Cardiac fibroblast (primary cell): Measurements from ENCODE around the gene CALHM1.
A peak's percentile ranks its signal among the peaks of the same experiment; 100 is the strongest.

Source experiments
- DNase-seq, 2 donors: peaks; one replicate each; pipeline versions ENCODE4 v3.0.0 to v3.0.0-alpha.2; 2010; ENCODE audit warnings: low read depth in 2 of 2
- H3K4me3 ChIP-seq, 2 donors: replicated peaks in 1 of 2; 1 replicate in 1 of 2; 2 replicates in 1 of 2; pipeline ENCODE4 v1.5.1; 2011; ENCODE audit warnings: low read depth in 2 of 2, low read length in 2 of 2, mild to moderate bottlenecking in 2 of 2, moderate library complexity in 1 of 2
- CTCF ChIP-seq: IDR thresholded peaks from one replicate; pipeline ENCODE4 v1.5.1; 2011; ENCODE audit warnings: low read depth, mild to moderate bottlenecking, low read length, inconsistent platforms

Gene CALHM1

GRCh38 chr10:103449208-103450144 lies 9.2 kb downstream of the CALHM1 start:
- DNase-seq = no peak
- peak overlapping the region in 1 of 2 donors; percentile 85 for H3K4me3 ChIP-seq
- TF ChIP-seq CTCF = no peak

- peak overlapping the region in 1 of 2 donors; percentile 3 for H3K4me3 ChIP-seq
- TF ChIP-seq CTCF = no peak
- peak; percentile 90 to 94 for DNase-seq
Observed at GRCh38 chr10:103448746-103449145, 10.0 kb downstream of the CALHM1 start.

GRCh38 chr10:103447187-103447586 lies 11.5 kb downstream of the CALHM1 start:
- DNase-seq = no peak
- TF ChIP-seq CTCF = no peak
- no peak overlapping the region for H3K4me3 ChIP-seq

GRCh38 chr10:103445767-103446567 lies 12.7 kb downstream of the CALHM1 start:
- DNase-seq = peak; percentile 69 to 94
- no peak overlapping the region for H3K4me3 ChIP-seq
- no peak for TF ChIP-seq CTCF

GRCh38 chr10:103445366-103445765 lies 13.3 kb downstream of the CALHM1 start:
- no peak for TF ChIP-seq CTCF
- no peak overlapping the region for H3K4me3 ChIP-seq
- DNase-seq = no peak

- no peak for DNase-seq
- TF ChIP-seq CTCF = no peak
- no peak overlapping the region for H3K4me3 ChIP-seq
Observed at GRCh38 chr10:103444478-103444877, 14.2 kb downstream of the CALHM1 start.
